Measurements from ENCODE around the gene MORC2. TPM values are rescaled to one million over a fixed set of nuclear protein-coding genes. Genes with fewer than 3 reads are reported as not detected.

The MORC2 gene
- total and polyA plus RNA-seq, 12 donors: 13.9 to 60.1 (median 18.6) TPM

- H3K4me1 ChIP-seq (replicated peaks in 1 of 2): peaks cover 0 to 6% of the 10 kb centered on the region in 2 donors
- no peak overlapping the region for H3K4me3 ChIP-seq
- H3K27ac ChIP-seq: no peak overlapping the region
- H3K36me3 ChIP-seq (replicated peaks in 1 of 2): no peaks in the 10 kb centered on the region
- H3K9me3 ChIP-seq (replicated peaks in 1 of 3): no peaks in the 10 kb centered on the region
- TF ChIP-seq POLR2A (IDR thresholded peaks at IDR 0.05) (no peak), CTCF (IDR thresholded peaks at IDR 0.05) (no peak)
- H3K27me3 ChIP-seq: no peaks in the 10 kb centered on the region
- intact Hi-C loops (cut with DNase I): no loop called here
- no peak for DNase-seq
These were observed 20.9 kb upstream of the MORC2 start for GRCh38 chr22:30989474-30989873.

GRCh38 chr22:30985561-30986208 is 17.1 kb upstream of the MORC2 start:
- H3K4me3 ChIP-seq: no peak overlapping the region
- H3K27me3 ChIP-seq: no peaks in the 10 kb centered on the region
- WGBS, 4 donors: 79 to 83% (median 81%) methylated on average over 3 to 4 of the region's 4 CpGs
- intact Hi-C loops (cut with DNase I): no loop called here
- no peaks in the 10 kb centered on the region for H3K9me3 ChIP-seq (replicated peaks in 1 of 3)
- DNase-seq: no peak
- H3K36me3 ChIP-seq (replicated peaks in 1 of 2): no peaks in the 10 kb centered on the region
- no peak overlapping the region for H3K27ac ChIP-seq
- TF ChIP-seq POLR2A (IDR thresholded peaks at IDR 0.05) (no peak), CTCF (IDR thresholded peaks at IDR 0.05) (no peak)
- H3K4me1 ChIP-seq (replicated peaks in 1 of 2): no peaks in the 10 kb centered on the region

- Histone ChIP-seq H3K9me3 (replicated peaks in 1 of 3) (no peaks in the 10 kb centered on the region), H3K27ac (no peak overlapping the region), H3K27me3 (no peaks in the 10 kb centered on the region), H3K4me1 (replicated peaks in 1 of 2) (no peaks in the 10 kb centered on the region), H3K36me3 (replicated peaks in 1 of 2) (no peaks in the 10 kb centered on the region), H3K4me3 (no peak overlapping the region)
- TF ChIP-seq POLR2A (IDR thresholded peaks at IDR 0.05) (no peak), CTCF (IDR thresholded peaks at IDR 0.05) (no peak)
- no peak for DNase-seq
- WGBS, 4 donors: 84 to 93% (median 88%) methylated on average over 2 of the region's 2 CpGs
- intact Hi-C loops (cut with DNase I): no loop called here
These were observed 15.7 kb upstream of the MORC2 start for GRCh38 chr22:30984317-30984716.

- intact Hi-C loops (cut with DNase I): no loop called here
- H3K4me3 ChIP-seq: no peak overlapping the region
- no peaks in the 10 kb centered on the region for H3K27me3 ChIP-seq
- H3K4me1 ChIP-seq (replicated peaks in 1 of 2): no peaks in the 10 kb centered on the region
- 84 to 95% (median 88%) methylated on average over 2 of the region's 2 CpGs for WGBS, 4 donors
- DNase-seq: no peak
- no peak overlapping the region for H3K27ac ChIP-seq
- H3K9me3 ChIP-seq (replicated peaks in 1 of 3): peaks cover 0 to 17% (median 0%) of the 10 kb centered on the region in 3 donors
- TF ChIP-seq CTCF (IDR thresholded peaks at IDR 0.05) (no peak), POLR2A (IDR thresholded peaks at IDR 0.05) (no peak)
- no peaks in the 10 kb centered on the region for H3K36me3 ChIP-seq (replicated peaks in 1 of 2)
These were observed 13.9 kb upstream of the MORC2 start for GRCh38 chr22:30982512-30982911.

All from adrenal gland (tissue), 12 donors.